CD4-positive, alpha-beta T cell treated with Interleukin-1 beta for 1 hour (primary cell): ENCODE results near the gene ANKRD2.
A peak's percentile ranks its signal among the peaks of the same experiment; 100 is the strongest.
"Not testable (repeated sequence)": the region's sequence is repeated elsewhere in the genome, so short reads cannot be mapped to it uniquely, and the experiment has no call there.

ENCODE experiments used
- DNase-seq, 2 donors: peaks; one replicate each; pipeline ENCODE4 v3.0.0-alpha.2; 2020 to 2022

The ANKRD2 gene

GRCh38 chr10:97547271-97547600, 25.3 kb upstream of the ANKRD2 start:
- DNase-seq, result no peak

GRCh38 chr10:97547962-97548361, 24.6 kb upstream of the ANKRD2 start:
- DNase-seq, result no peak

- no peak for DNase-seq
Measured at GRCh38 chr10:97548828-97549455, 23.6 kb upstream of the ANKRD2 start.

GRCh38 chr10:97549587-97550322, 22.8 kb upstream of the ANKRD2 start:
- DNase-seq, result no peak

- no peak for DNase-seq
Measured at GRCh38 chr10:97550336-97551149, 22.0 kb upstream of the ANKRD2 start.

- DNase-seq, result no peak
Measured at GRCh38 chr10:97551271-97551670, 21.3 kb upstream of the ANKRD2 start.

- DNase-seq, result peak; percentile 56 to 61
Measured at GRCh38 chr10:97553575-97554031, 19.0 kb upstream of the ANKRD2 start.

- DNase-seq, result not testable (repeated sequence)
Measured at GRCh38 chr10:97554336-97554735, 18.2 kb upstream of the ANKRD2 start.

GRCh38 chr10:97555541-97555940, 17.0 kb upstream of the ANKRD2 start:
- not testable (repeated sequence) for DNase-seq

GRCh38 chr10:97560731-97561381, 11.7 kb upstream of the ANKRD2 start:
- DNase-seq, result not testable (repeated sequence)

- DNase-seq, result not testable (repeated sequence)
Measured at GRCh38 chr10:97561386-97562077, 11.0 kb upstream of the ANKRD2 start.

- DNase-seq, result not testable (repeated sequence)
Measured at GRCh38 chr10:97562329-97562728, 10.2 kb upstream of the ANKRD2 start.

GRCh38 chr10:97563337-97563736, 9.2 kb upstream of the ANKRD2 start:
- no peak for DNase-seq

- no peak for DNase-seq
Measured at GRCh38 chr10:97564776-97565175, 7.8 kb upstream of the ANKRD2 start.

GRCh38 chr10:97566336-97566996, 6.1 kb upstream of the ANKRD2 start:
- no peak for DNase-seq

- no peak for DNase-seq
Measured at GRCh38 chr10:97567891-97568290, 4.7 kb upstream of the ANKRD2 start.

- DNase-seq, result no peak
Measured at GRCh38 chr10:97570146-97570788, 2.3 kb upstream of the ANKRD2 start.

- DNase-seq, result no peak
Measured at GRCh38 chr10:97570789-97571471, 1.6 kb upstream of the ANKRD2 start.

- no peak for DNase-seq
Measured at GRCh38 chr10:97571622-97572021, 957 bp upstream of the ANKRD2 start.

GRCh38 chr10:97573021-97573420, 442 bp downstream of the ANKRD2 start:
- DNase-seq, result no peak

- no peak for DNase-seq
Measured at GRCh38 chr10:97573672-97574071, 1.1 kb downstream of the ANKRD2 start.
